HCT116 (cell line): ENCODE measurements around the gene RAD51AP1. TPM values are rescaled to one million over a fixed set of nuclear protein-coding genes. Genes with fewer than 3 reads are reported as not detected.
A peak's percentile ranks its signal among the peaks of the same experiment; 100 is the strongest.

Experiments
- ATAC-seq: fragments of 200-7000 bp; cut with Tn5 transposase; 2 replicates; pipeline ENCODE4 v1.9.1; 2020; ENCODE audit warnings: mild to moderate bottlenecking, moderate library complexity
- BruUV-seq: library from RNA; stranded (reverse); fragments of 400-500 nt; replicated peaks from 2 replicates; lab custom pipeline; 2021; lab: Mats Ljungman, UMichigan
- CTCF ChIA-PET: fragments of 300-600 bp; sonication (Branson Sonifier 250); formaldehyde crosslinking; loops from one replicate; lab custom pipeline; 2021; ENCODE audit warnings: antibody characterized with exemption; lab: Charles Lee
- POLR2A ChIA-PET: fragments of 300-600, 350-600 bp; sonication (Branson Sonifier 250); formaldehyde crosslinking; loops from one replicate; lab custom pipeline; 2021; ENCODE audit warnings: antibody characterized with exemption; lab: Charles Lee
- RAD21 ChIA-PET, 2 experiments: fragments of 300-600 bp; sonication (Branson Sonifier 250); formaldehyde crosslinking; loops; one replicate each; lab custom pipeline; 2023; ENCODE audit warnings: low total read pairs in 2 of 2; ENCODE audit not compliant: uncharacterized antibody in 2 of 2, unreplicated experiment in 2 of 2, low non-redundant PET in 1 of 2; lab: Charles Lee
- DNase-seq: peaks from one replicate; pipeline ENCODE4 v3.0.0-alpha.2; 2010; ENCODE audit warnings: low read depth, low spot score
- H2AFZ ChIP-seq: fragments of 200-600 bp; shearing (Covaris generic), sonication (generic); 2 replicates; pipeline ENCODE4 v1.6.1; 2017; ENCODE audit warnings: low read depth, mixed run types, mixed read lengths, antibody characterized with exemption, low read length; ENCODE audit not compliant: poor library complexity, severe bottlenecking
- H3K27ac ChIP-seq: 2 replicates; pipeline ENCODE4 v1.5.1; 2012; ENCODE audit warnings: low read depth, low read length
- H3K27me3 ChIP-seq: fragments of 200-600 bp; sonication (generic); 2 replicates; pipeline ENCODE4 v1.6.1; 2016; ENCODE audit warnings: mixed run types, low read length, mixed read lengths; ENCODE audit not compliant: insufficient read depth
- H3K36me3 ChIP-seq, 2 experiments: fragments of 200-500 bp in 1 of 2; fragments of 200-600 bp in 1 of 2; sonication (Bioruptor generic) in 1 of 2; sonication (generic) in 1 of 2; 2 replicates each; pipeline versions ENCODE4 v1.5.1 to v1.6.1; 2014 to 2016; ENCODE audit warnings: low read length in 2 of 2, inconsistent platforms in 1 of 2, mixed read lengths in 1 of 2, mixed run types in 1 of 2; ENCODE audit not compliant: insufficient read depth in 2 of 2, control insufficient read depth in 1 of 2
- H3K4me1 ChIP-seq, 2 experiments: fragments of 200-600 bp in 1 of 2; sonication (generic) in 1 of 2; 2 replicates each; pipeline versions ENCODE4 v1.5.1 to v1.6.1; 2012 to 2017; ENCODE audit warnings: low read length in 2 of 2, inconsistent platforms in 1 of 2, mild to moderate bottlenecking in 1 of 2, mixed read lengths in 1 of 2, mixed run types in 1 of 2, moderate library complexity in 1 of 2; ENCODE audit not compliant: insufficient read depth in 2 of 2, control insufficient read depth in 1 of 2
- H3K4me2 ChIP-seq: fragments of 200-600 bp; sonication (generic); 2 replicates; pipeline ENCODE4 v1.6.1; 2017; ENCODE audit warnings: mixed run types, low read length, mixed read lengths
- H3K4me3 ChIP-seq, 2 experiments: fragments of 200-600 bp in 1 of 2; sonication (generic) in 1 of 2; replicated peaks in 1 of 2; 2 replicates each; pipeline ENCODE4 v1.5.1; 2011 to 2016; ENCODE audit warnings: low read length in 2 of 2, control low read depth in 1 of 2, low read depth in 1 of 2, mild to moderate bottlenecking in 1 of 2, mixed read lengths in 1 of 2, mixed run types in 1 of 2
- H3K79me2 ChIP-seq: fragments of 200-600 bp; sonication (generic); 2 replicates; pipeline ENCODE4 v1.6.1; 2017; ENCODE audit warnings: mild to moderate bottlenecking, mixed run types, low read length, moderate library complexity, mixed read lengths; ENCODE audit not compliant: insufficient read depth
- H3K9ac ChIP-seq: fragments of 200-600 bp; sonication (generic); 2 replicates; pipeline ENCODE4 v1.6.1; 2016; ENCODE audit warnings: low read length, mixed read lengths
- H3K9me2 ChIP-seq: fragments of 200-600 bp; sonication (generic), shearing (Covaris generic); 2 replicates; pipeline ENCODE4 v1.6.1; 2017; ENCODE audit warnings: mixed run types, mild to moderate bottlenecking, moderate library complexity; ENCODE audit not compliant: insufficient read depth
- H3K9me3 ChIP-seq, 2 experiments: fragments of 200-500 bp in 1 of 2; fragments of 200-600 bp in 1 of 2; sonication (Bioruptor generic) in 1 of 2; sonication (generic) in 1 of 2; 2 replicates each; pipeline ENCODE4 v1.6.1; 2014 to 2017; ENCODE audit warnings: low read length in 2 of 2, mixed read lengths in 2 of 2, inconsistent platforms in 1 of 2, low read depth in 1 of 2, mild to moderate bottlenecking in 1 of 2, mixed run types in 1 of 2, moderate library complexity in 1 of 2; ENCODE audit not compliant: control insufficient read depth in 1 of 2, insufficient read depth in 1 of 2
- H4K20me1 ChIP-seq: fragments of 200-600 bp; sonication (generic), shearing (Covaris generic); 2 replicates; pipeline ENCODE4 v1.6.1; 2017; ENCODE audit warnings: mixed run types, mild to moderate bottlenecking, moderate library complexity; ENCODE audit not compliant: insufficient read depth
- EGR1 ChIP-seq: IDR thresholded peaks from 2 replicates; pipeline ENCODE4 v1.6.1; 2012; ENCODE audit warnings: low read depth
- EZH2 ChIP-seq: fragments of 200-600 bp; sonication (generic); IDR thresholded peaks from 2 replicates; pipeline ENCODE4 v1.6.1; 2017; ENCODE audit warnings: antibody characterized with exemption, mixed run types
- EZH2phosphoT487 ChIP-seq: fragments of 200-600 bp; IDR thresholded peaks from 2 replicates; pipeline ENCODE4 v1.6.1; 2018; ENCODE audit warnings: antibody characterized with exemption, borderline replicate concordance
- MAX ChIP-seq: IDR thresholded peaks from 2 replicates; pipeline ENCODE4 v1.6.1; 2012
- POLR2A ChIP-seq: IDR thresholded peaks from 2 replicates; pipeline ENCODE4 v1.7.0; 2011; ENCODE audit warnings: borderline replicate concordance; ENCODE audit not compliant: insufficient read depth, insufficient read length; ENCODE audit errors: extremely low read depth
- RAD21 ChIP-seq: IDR thresholded peaks from 2 replicates; pipeline ENCODE4 v1.6.1; 2012; ENCODE audit warnings: low read depth, mild to moderate bottlenecking
- REST ChIP-seq: IDR thresholded peaks from 2 replicates; pipeline ENCODE4 v1.6.1; 2012; ENCODE audit warnings: low read depth
- ZBTB33 ChIP-seq: IDR thresholded peaks from 2 replicates; pipeline ENCODE4 v1.6.1; 2011; ENCODE audit warnings: mild to moderate bottlenecking, low read length, moderate library complexity; ENCODE audit not compliant: insufficient replicate concordance; ENCODE audit errors: extremely low read depth
- intact Hi-C: fragments of 100-400 bp; cut with micrococcal nuclease; formaldehyde crosslinking; loops from 2 replicates; pipeline ENCODE4 v1.10.0; 2022
- total RNA-seq: library from RNA; stranded (reverse); gene quantifications from one replicate; pipeline ENCODE4 v1.2.1, GENCODE V29; 2021; ENCODE audit not compliant: unreplicated experiment

Gene RAD51AP1
- total RNA-seq, 1 experiment from 2014 or later = 28.2 TPM

GRCh38 chr12:4540638-4541037, 1.9 kb downstream of the RAD51AP1 start:
- peaks cover 12 to 18% of the 10 kb centered on the region in 2 experiments for H3K4me1 ChIP-seq
- H3K36me3 ChIP-seq = peaks cover 21 to 22% of the 10 kb centered on the region in 2 experiments; a peak in 3 of 4 replicates
- peak overlapping the region; percentile 82; the same call in 1 of the 2 replicates for H3K4me2 ChIP-seq
- H3K27ac ChIP-seq = no peak overlapping the region
- no peak overlapping the region for H3K9ac ChIP-seq
- no peaks in the 10 kb centered on the region for H3K9me3 ChIP-seq
- no peak overlapping the region for H2AFZ ChIP-seq
- intact Hi-C loops = no loop called here
- ChIA-PET POLR2A (no interaction called here), CTCF (no interaction called here), RAD21 (no interaction called here)
- ATAC-seq (no peak), DNase-seq (no peak)
- no TSS peak for BruUV-seq
- H4K20me1 ChIP-seq = no peaks in the 10 kb centered on the region
- TF ChIP-seq ZBTB33 (no peak), POLR2A (no peak), EGR1 (no peak), MAX (no peak), EZH2phosphoT487 (no peak), REST (no peak), RAD21 (no peak), EZH2 (no peak)
- H3K27me3 ChIP-seq = no peaks in the 10 kb centered on the region
- H3K79me2 ChIP-seq = peaks cover 61% of the 10 kb centered on the region
- H3K4me3 ChIP-seq = no peak overlapping the region
- no peaks in the 10 kb centered on the region for H3K9me2 ChIP-seq
